ENCODE data around the gene ATP8B1. TPM values are rescaled to one million over a fixed set of nuclear protein-coding genes. Genes with fewer than 3 reads are reported as not detected.
"Not testable (repeated sequence)": the region's sequence is repeated elsewhere in the genome, so short reads cannot be mapped to it uniquely, and the experiment has no call there.

The ATP8B1 gene
- total RNA-seq, 1 donor from 2014 or later = 30.9 TPM

- H3K27ac ChIP-seq = no peak overlapping the region
- H3K4me1 ChIP-seq = peaks cover 0 to 4% of the 10 kb centered on the region in 2 donors
- H3K27me3 ChIP-seq = no peaks in the 10 kb centered on the region
- intact Hi-C loops (cut with DNase I) = no loop called here
- H3K4me3 ChIP-seq = no peak overlapping the region
- TF ChIP-seq CTCF (IDR thresholded peaks at IDR 0.05) = no peak
- H3K9me3 ChIP-seq = no peaks in the 10 kb centered on the region
- no peak for DNase-seq (ENCODE audit: low spot score in 2 of 2)
- no peaks in the 10 kb centered on the region for H3K36me3 ChIP-seq
Observed at GRCh38 chr18:57831597-57832377, 28.7 kb upstream of the ATP8B1 start.

GRCh38 chr18:57827646-57828045 lies 24.5 kb upstream of the ATP8B1 start:
- no peak for TF ChIP-seq CTCF (IDR thresholded peaks at IDR 0.05)
- DNase-seq (ENCODE audit: low spot score in 2 of 2) = no peak
- Histone ChIP-seq H3K9me3 (no peaks in the 10 kb centered on the region), H3K4me3 (no peak overlapping the region), H3K27ac (no peak overlapping the region), H3K36me3 (no peaks in the 10 kb centered on the region), H3K4me1 (no peaks in the 10 kb centered on the region), H3K27me3 (no peaks in the 10 kb centered on the region)
- intact Hi-C loops (cut with DNase I) = no loop called here

- TF ChIP-seq CTCF (IDR thresholded peaks at IDR 0.05) = no peak
- no peak for DNase-seq (ENCODE audit: low spot score in 2 of 2)
- Histone ChIP-seq H3K36me3 (no peaks in the 10 kb centered on the region), H3K27ac (no peak overlapping the region), H3K4me1 (no peaks in the 10 kb centered on the region), H3K27me3 (no peaks in the 10 kb centered on the region), H3K4me3 (no peak overlapping the region), H3K9me3 (no peaks in the 10 kb centered on the region)
- intact Hi-C loops (cut with DNase I) = no loop called here
Observed at GRCh38 chr18:57826252-57826651, 23.1 kb upstream of the ATP8B1 start.

GRCh38 chr18:57820583-57820982 lies 17.5 kb upstream of the ATP8B1 start:
- H3K4me3 ChIP-seq; H3K9me3 ChIP-seq; H3K36me3 ChIP-seq; H3K4me1 ChIP-seq; DNase-seq (ENCODE audit: low spot score in 2 of 2); intact Hi-C loops (cut with DNase I); H3K27me3 ChIP-seq: not testable (repeated sequence)
- H3K27ac ChIP-seq = peak overlapping the region; percentile 15 to 18

GRCh38 chr18:57819671-57820460 lies 16.8 kb upstream of the ATP8B1 start:
- H3K27ac ChIP-seq = peak overlapping the region; percentile 18 to 57
- no peak for TF ChIP-seq CTCF (IDR thresholded peaks at IDR 0.05)
- intact Hi-C loops (cut with DNase I) = no loop called here
- H3K9me3 ChIP-seq = no peaks in the 10 kb centered on the region
- no peaks in the 10 kb centered on the region for H3K36me3 ChIP-seq
- no peaks in the 10 kb centered on the region for H3K27me3 ChIP-seq
- DNase-seq (ENCODE audit: low spot score in 2 of 2) = peak; percentile 47 to 91
- peak overlapping the region in 1 of 2 donors; percentile 41 for H3K4me3 ChIP-seq
- peaks cover 4% of the 10 kb centered on the region in 2 donors for H3K4me1 ChIP-seq

- peak overlapping the region; percentile 18 to 57 for H3K27ac ChIP-seq
- H3K9me3 ChIP-seq = no peaks in the 10 kb centered on the region
- TF ChIP-seq CTCF (IDR thresholded peaks at IDR 0.05) = no peak
- H3K36me3 ChIP-seq = no peaks in the 10 kb centered on the region
- no peak for DNase-seq (ENCODE audit: low spot score in 2 of 2)
- no peaks in the 10 kb centered on the region for H3K27me3 ChIP-seq
- H3K4me1 ChIP-seq = peaks cover 4% of the 10 kb centered on the region in 2 donors
- H3K4me3 ChIP-seq = no peak overlapping the region
- intact Hi-C loops (cut with DNase I) = no loop called here
Observed at GRCh38 chr18:57819119-57819518, 16.0 kb upstream of the ATP8B1 start.
